ENCODE data around the gene AP1S1. TPM values are rescaled to one million over a fixed set of nuclear protein-coding genes. Genes with fewer than 3 reads are reported as not detected.

Gene AP1S1
- total and polyA plus RNA-seq, 2 of the 13 experiments (the other 11 are each of a cell fraction or from before 2014, with no cell fraction given) = 57.5 to 68.1 TPM

GRCh38 chr7:101124376-101125056 is 29.8 kb upstream of the AP1S1 start (continued):
- no peak for TF ChIP-seq ZNF276 (CRISPR knock-in tag; IDR thresholded peaks at IDR 0.05; ENCODE audit: low read depth)
- peak; percentile 53; the same call in 1 of the 2 replicates for TF ChIP-seq GFI1 (CRISPR knock-in tag; IDR thresholded peaks at IDR 0.05; ENCODE audit: borderline replicate concordance)
- no peak for TF ChIP-seq ZBTB2 (CRISPR knock-in tag; IDR thresholded peaks at IDR 0.05; ENCODE audit: low read depth)
- no peak for TF ChIP-seq ZNF33B (CRISPR knock-in tag; IDR thresholded peaks at IDR 0.05)
- 0 out of 2 replicates have a peak, but pooled peaks have one; percentile 21 for TF ChIP-seq CEBPG (CRISPR knock-in tag; IDR thresholded peaks at IDR 0.05)
- no peak for TF ChIP-seq PCBP1 (IDR thresholded peaks at IDR 0.05; ENCODE audit: borderline replicate concordance, low read depth, low read length)
- TF ChIP-seq AGO2 (optimal IDR thresholded peaks at IDR 0.05; ENCODE audit: low read depth, low read length) = no peak
- no peak for TF ChIP-seq DBP (CRISPR knock-in tag; IDR thresholded peaks at IDR 0.05; ENCODE audit: not compliant biosample characterization)
- TF ChIP-seq BCLAF1 (IDR thresholded peaks at IDR 0.05) = no peak
- TF ChIP-seq ZNF616 (CRISPR knock-in tag; IDR thresholded peaks at IDR 0.05; ENCODE audit: low read depth) = no peak
- no peak for TF ChIP-seq ZSCAN9 (CRISPR knock-in tag; IDR thresholded peaks at IDR 0.05; ENCODE audit: borderline replicate concordance)
- no peak for TF ChIP-seq ZHX2 (IDR thresholded peaks at IDR 0.05; ENCODE audit: low read depth)
- TF ChIP-seq ZHX2 (CRISPR knock-in tag; IDR thresholded peaks at IDR 0.05; ENCODE audit: borderline replicate concordance) = no peak

Data from HepG2 (cell line).